Measurements from ENCODE around the gene ZNF281.
"Not testable (repeated sequence)": the region's sequence is repeated elsewhere in the genome, so short reads cannot be mapped to it uniquely, and the experiment has no call there.

Gene ZNF281

GRCh38 chr1:200429221-200429751, 19.4 kb upstream of the ZNF281 start:
- DNase-seq: no peak

- DNase-seq: no peak
These were observed 18.8 kb upstream of the ZNF281 start for GRCh38 chr1:200428482-200429205.

- DNase-seq: no peak
These were observed 17.9 kb upstream of the ZNF281 start for GRCh38 chr1:200427744-200428143.

- no peak for DNase-seq
These were observed 16.4 kb upstream of the ZNF281 start for GRCh38 chr1:200426196-200426595.

- no peak for DNase-seq
These were observed 13.4 kb upstream of the ZNF281 start for GRCh38 chr1:200423235-200423634.

- DNase-seq: no peak
These were observed 12.4 kb upstream of the ZNF281 start for GRCh38 chr1:200422211-200422610.

GRCh38 chr1:200415789-200416593, 6.2 kb upstream of the ZNF281 start:
- no peak for DNase-seq

GRCh38 chr1:200415227-200415626, 5.4 kb upstream of the ZNF281 start:
- DNase-seq: no peak

- no peak for DNase-seq
These were observed 4.8 kb upstream of the ZNF281 start for GRCh38 chr1:200414657-200415056.

GRCh38 chr1:200413766-200414165, 3.9 kb upstream of the ZNF281 start:
- DNase-seq: not testable (repeated sequence)

GRCh38 chr1:200411406-200412257, 1.8 kb upstream of the ZNF281 start:
- DNase-seq: no peak

- DNase-seq: no peak
These were observed 686 bp upstream of the ZNF281 start for GRCh38 chr1:200410566-200410878.

- no peak for DNase-seq
These were observed 554 bp downstream of the ZNF281 start for GRCh38 chr1:200409203-200409760.

GRCh38 chr1:200406161-200406797, 3.6 kb downstream of the ZNF281 start:
- DNase-seq: no peak

GRCh38 chr1:200405264-200405663, 4.6 kb downstream of the ZNF281 start:
- DNase-seq: no peak

GRCh38 chr1:200401708-200402107, 8.1 kb downstream of the ZNF281 start:
- no peak for DNase-seq

- DNase-seq: no peak
These were observed 8.6 kb downstream of the ZNF281 start for GRCh38 chr1:200401263-200401662.

GRCh38 chr1:200400556-200400955, 9.3 kb downstream of the ZNF281 start:
- no peak for DNase-seq

- no peak for DNase-seq
These were observed 10.0 kb downstream of the ZNF281 start for GRCh38 chr1:200399860-200400259.

GRCh38 chr1:200398373-200398772, 11.5 kb downstream of the ZNF281 start:
- no peak for DNase-seq

GRCh38 chr1:200392625-200393185, 17.1 kb downstream of the ZNF281 start:
- no peak for DNase-seq

GRCh38 chr1:200391747-200392146, 18.1 kb downstream of the ZNF281 start:
- DNase-seq: no peak

All from cerebellar nuclear complex (tissue), 1 donor.